ENCODE measurements around the gene MLYCD. TPM values are rescaled to one million over a fixed set of nuclear protein-coding genes. Genes with fewer than 3 reads are reported as not detected.
A peak's percentile ranks its signal among the peaks of the same experiment; 100 is the strongest.

MLYCD gene
- total and polyA plus RNA-seq, 8 donors = 4.3 to 11.2 (median 8.9) TPM

GRCh38 chr16:83920894-83921491 is 22.1 kb downstream of the MLYCD start:
- WGBS, 2 donors = 80 to 90% methylated on average over 2 of the region's 2 CpGs
- TF ChIP-seq CTCF (IDR thresholded peaks at IDR 0.05) = no peak
- Histone ChIP-seq H3K4me3 (no peak overlapping the region), H3K36me3 (peaks cover 0 to 27% (median 7%) of the 10 kb centered on the region in 3 donors), H3K27me3 (no peaks in the 10 kb centered on the region), H3K4me1 (no peaks in the 10 kb centered on the region), H3K9me3 (no peaks in the 10 kb centered on the region), H3K27ac (no peak overlapping the region)
- no peak for ATAC-seq
- no peak for DNase-seq
- no peak for FAIRE-seq
- intact Hi-C loops (cut with DNase I) = no loop called here

GRCh38 chr16:83923581-83924365 is 24.9 kb downstream of the MLYCD start:
- no peak for ATAC-seq
- DNase-seq = peak in 1 of 6 donors; percentile 63
- 88 to 92% methylated on average over 31 of the region's 31 CpGs for WGBS, 2 donors
- no peak for TF ChIP-seq CTCF (IDR thresholded peaks at IDR 0.05)
- Histone ChIP-seq H3K36me3 (peaks cover 0 to 13% (median 4%) of the 10 kb centered on the region in 3 donors), H3K4me3 (no peak overlapping the region), H3K4me1 (no peaks in the 10 kb centered on the region), H3K27me3 (no peaks in the 10 kb centered on the region), H3K27ac (no peak overlapping the region), H3K9me3 (no peaks in the 10 kb centered on the region)
- intact Hi-C loops (cut with DNase I) = no loop called here
- no peak for FAIRE-seq

- H3K4me1 ChIP-seq = no peaks in the 10 kb centered on the region
- no peaks in the 10 kb centered on the region for H3K27me3 ChIP-seq
- DNase-seq = peak in 1 of 6 donors; percentile 72
- no peak for FAIRE-seq
- WGBS, 2 donors = 85 to 86% methylated on average over 13 of the region's 13 CpGs
- no peak overlapping the region for H3K4me3 ChIP-seq
- no peaks in the 10 kb centered on the region for H3K9me3 ChIP-seq
- intact Hi-C loops (cut with DNase I) = no loop called here
- H3K36me3 ChIP-seq = peaks cover 0 to 5% (median 0%) of the 10 kb centered on the region in 3 donors
- ATAC-seq = no peak
- TF ChIP-seq CTCF (IDR thresholded peaks at IDR 0.05) = no peak
- no peak overlapping the region for H3K27ac ChIP-seq
Observed at GRCh38 chr16:83924686-83925085, 25.8 kb downstream of the MLYCD start.

- intact Hi-C loops (cut with DNase I) = no loop called here
- FAIRE-seq = no peak
Observed at GRCh38 chr16:83925095-83925905, 26.4 kb downstream of the MLYCD start.

More at GRCh38 chr16:83925095-83925905, 26.4 kb downstream of the MLYCD start:
- Histone ChIP-seq H3K9me3 (no peaks in the 10 kb centered on the region), H3K4me1 (no peaks in the 10 kb centered on the region), H3K36me3 (no peaks in the 10 kb centered on the region), H3K27me3 (no peaks in the 10 kb centered on the region), H3K4me3 (no peak overlapping the region), H3K27ac (no peak overlapping the region)
- no peak for ATAC-seq
- WGBS, 2 donors = 86 to 88% methylated on average over 12 of the region's 12 CpGs
- peak in 1 of 6 donors; percentile 53 for DNase-seq
- no peak for TF ChIP-seq CTCF (IDR thresholded peaks at IDR 0.05)
